ENCODE measurements around the gene NEO1. TPM values are rescaled to one million over a fixed set of nuclear protein-coding genes. Genes with fewer than 3 reads are reported as not detected.

The NEO1 gene
- total RNA-seq, 1 donor from 2014 or later: 5.6 TPM

GRCh38 chr15:73058437-73058836 lies 6.2 kb downstream of the NEO1 start:
- Mint-ChIP-seq H3K9me3 (no peaks in the 10 kb centered on the region), H3K4me3 (no peak overlapping the region), H3K36me3 (ENCODE audit: low read depth) (no peaks in the 10 kb centered on the region), H3K4me1 (ENCODE audit: low read depth) (peaks cover 2% of the 10 kb centered on the region), H3K27me3 (ENCODE audit: insufficient read depth) (peaks cover 24% of the 10 kb centered on the region), H3K27ac (no peak overlapping the region)
- intact Hi-C loops (cut with micrococcal nuclease): loop anchor here (10.0 kb wide), 2 partner anchors 186 to 334 kb away; no protein-coding TSS in a partner anchor
- no peak for DNase-seq (ENCODE audit: low spot score)

- intact Hi-C loops (cut with micrococcal nuclease): no loop called here
- no peak overlapping the region for H3K4me3 Mint-ChIP-seq
These were observed 12.9 kb downstream of the NEO1 start for GRCh38 chr15:73065114-73065513.

GRCh38 chr15:73069109-73069508 lies 16.8 kb downstream of the NEO1 start:
- Mint-ChIP-seq H3K36me3 (ENCODE audit: low read depth) (no peaks in the 10 kb centered on the region), H3K4me1 (ENCODE audit: low read depth) (no peaks in the 10 kb centered on the region), H3K27ac (no peak overlapping the region), H3K4me3 (no peak overlapping the region), H3K27me3 (ENCODE audit: insufficient read depth) (peaks cover 14% of the 10 kb centered on the region), H3K9me3 (no peaks in the 10 kb centered on the region)
- DNase-seq (ENCODE audit: low spot score): no peak
- intact Hi-C loops (cut with micrococcal nuclease): no loop called here

More at GRCh38 chr15:73065114-73065513, 12.9 kb downstream of the NEO1 start:
- H3K4me1 Mint-ChIP-seq (ENCODE audit: low read depth): no peaks in the 10 kb centered on the region
- no peaks in the 10 kb centered on the region for H3K9me3 Mint-ChIP-seq
- DNase-seq (ENCODE audit: low spot score): no peak
- no peak overlapping the region for H3K27ac Mint-ChIP-seq
- peaks cover 28% of the 10 kb centered on the region for H3K27me3 Mint-ChIP-seq (ENCODE audit: insufficient read depth)
- no peaks in the 10 kb centered on the region for H3K36me3 Mint-ChIP-seq (ENCODE audit: low read depth)

GRCh38 chr15:73072894-73073293 lies 20.6 kb downstream of the NEO1 start:
- Mint-ChIP-seq H3K27me3 (ENCODE audit: insufficient read depth) (no peaks in the 10 kb centered on the region), H3K9me3 (no peaks in the 10 kb centered on the region), H3K27ac (no peak overlapping the region), H3K36me3 (ENCODE audit: low read depth) (no peaks in the 10 kb centered on the region), H3K4me1 (ENCODE audit: low read depth) (no peaks in the 10 kb centered on the region), H3K4me3 (no peak overlapping the region)
- intact Hi-C loops (cut with micrococcal nuclease): no loop called here
- no peak for DNase-seq (ENCODE audit: low spot score)

GRCh38 chr15:73074241-73074640 lies 22.0 kb downstream of the NEO1 start:
- no peaks in the 10 kb centered on the region for H3K27me3 Mint-ChIP-seq (ENCODE audit: insufficient read depth)

GRCh38 chr15:73075160-73075859 lies 23.0 kb downstream of the NEO1 start:
- DNase-seq (ENCODE audit: low spot score): no peak
- Mint-ChIP-seq H3K4me3 (no peak overlapping the region), H3K4me1 (ENCODE audit: low read depth) (no peaks in the 10 kb centered on the region), H3K36me3 (ENCODE audit: low read depth) (no peaks in the 10 kb centered on the region), H3K27me3 (ENCODE audit: insufficient read depth) (no peaks in the 10 kb centered on the region), H3K9me3 (no peaks in the 10 kb centered on the region), H3K27ac (no peak overlapping the region)
- intact Hi-C loops (cut with micrococcal nuclease): no loop called here

More at GRCh38 chr15:73074241-73074640, 22.0 kb downstream of the NEO1 start:
- intact Hi-C loops (cut with micrococcal nuclease): no loop called here
- Mint-ChIP-seq H3K36me3 (ENCODE audit: low read depth) (no peaks in the 10 kb centered on the region), H3K9me3 (no peaks in the 10 kb centered on the region), H3K4me3 (no peak overlapping the region), H3K4me1 (ENCODE audit: low read depth) (no peaks in the 10 kb centered on the region), H3K27ac (no peak overlapping the region)
- no peak for DNase-seq (ENCODE audit: low spot score)

GRCh38 chr15:73078291-73078690 lies 26.0 kb downstream of the NEO1 start:
- Mint-ChIP-seq H3K4me3 (no peak overlapping the region), H3K4me1 (ENCODE audit: low read depth) (no peaks in the 10 kb centered on the region), H3K27ac (no peak overlapping the region), H3K9me3 (no peaks in the 10 kb centered on the region), H3K36me3 (ENCODE audit: low read depth) (no peaks in the 10 kb centered on the region), H3K27me3 (ENCODE audit: insufficient read depth) (no peaks in the 10 kb centered on the region)
- intact Hi-C loops (cut with micrococcal nuclease): no loop called here
- DNase-seq (ENCODE audit: low spot score): no peak

GRCh38 chr15:73078722-73079121 lies 26.5 kb downstream of the NEO1 start:
- no peaks in the 10 kb centered on the region for H3K36me3 Mint-ChIP-seq (ENCODE audit: low read depth)
- intact Hi-C loops (cut with micrococcal nuclease): no loop called here
- no peaks in the 10 kb centered on the region for H3K4me1 Mint-ChIP-seq (ENCODE audit: low read depth)
- DNase-seq (ENCODE audit: low spot score): no peak
- H3K9me3 Mint-ChIP-seq: no peaks in the 10 kb centered on the region
- no peak overlapping the region for H3K27ac Mint-ChIP-seq
- no peak overlapping the region for H3K4me3 Mint-ChIP-seq
- no peaks in the 10 kb centered on the region for H3K27me3 Mint-ChIP-seq (ENCODE audit: insufficient read depth)

GRCh38 chr15:73079565-73079964 lies 27.3 kb downstream of the NEO1 start:
- Mint-ChIP-seq H3K27me3 (ENCODE audit: insufficient read depth) (no peaks in the 10 kb centered on the region), H3K9me3 (no peaks in the 10 kb centered on the region), H3K27ac (no peak overlapping the region), H3K4me3 (no peak overlapping the region), H3K36me3 (ENCODE audit: low read depth) (no peaks in the 10 kb centered on the region), H3K4me1 (ENCODE audit: low read depth) (no peaks in the 10 kb centered on the region)
- intact Hi-C loops (cut with micrococcal nuclease): no loop called here
- DNase-seq (ENCODE audit: low spot score): no peak

- H3K4me3 Mint-ChIP-seq: no peak overlapping the region
- no peaks in the 10 kb centered on the region for H3K4me1 Mint-ChIP-seq (ENCODE audit: low read depth)
- H3K9me3 Mint-ChIP-seq: no peaks in the 10 kb centered on the region
- H3K36me3 Mint-ChIP-seq (ENCODE audit: low read depth): no peaks in the 10 kb centered on the region
- intact Hi-C loops (cut with micrococcal nuclease): loop anchor here (1.0 kb wide), 2 partner anchors 297 to 359 kb away; no protein-coding TSS in a partner anchor
- peaks cover 2% of the 10 kb centered on the region for H3K27me3 Mint-ChIP-seq (ENCODE audit: insufficient read depth)
- no peak overlapping the region for H3K27ac Mint-ChIP-seq
- DNase-seq (ENCODE audit: low spot score): no peak
These were observed 29.2 kb downstream of the NEO1 start for GRCh38 chr15:73081321-73081958.

- intact Hi-C loops (cut with micrococcal nuclease): no loop called here
- no peak for DNase-seq (ENCODE audit: low spot score)
- no peak overlapping the region for H3K4me3 Mint-ChIP-seq
- no peak overlapping the region for H3K27ac Mint-ChIP-seq
- peaks cover 6% of the 10 kb centered on the region for H3K27me3 Mint-ChIP-seq (ENCODE audit: insufficient read depth)
- no peaks in the 10 kb centered on the region for H3K4me1 Mint-ChIP-seq (ENCODE audit: low read depth)
- no peaks in the 10 kb centered on the region for H3K36me3 Mint-ChIP-seq (ENCODE audit: low read depth)
- H3K9me3 Mint-ChIP-seq: no peaks in the 10 kb centered on the region
These were observed 30.5 kb downstream of the NEO1 start for GRCh38 chr15:73082812-73083211.

GRCh38 chr15:73087098-73087497 lies 34.8 kb downstream of the NEO1 start:
- no peak for DNase-seq (ENCODE audit: low spot score)
- H3K27ac Mint-ChIP-seq: no peak overlapping the region
- H3K4me1 Mint-ChIP-seq (ENCODE audit: low read depth): no peaks in the 10 kb centered on the region
- no peaks in the 10 kb centered on the region for H3K9me3 Mint-ChIP-seq
- H3K4me3 Mint-ChIP-seq: no peak overlapping the region
- intact Hi-C loops (cut with micrococcal nuclease): no loop called here
- peaks cover 13% of the 10 kb centered on the region for H3K27me3 Mint-ChIP-seq (ENCODE audit: insufficient read depth)
- no peaks in the 10 kb centered on the region for H3K36me3 Mint-ChIP-seq (ENCODE audit: low read depth)

GRCh38 chr15:73105064-73105463 lies 52.8 kb downstream of the NEO1 start:
- H3K4me1 Mint-ChIP-seq (ENCODE audit: low read depth): no peaks in the 10 kb centered on the region
- H3K4me3 Mint-ChIP-seq: no peak overlapping the region
- no peaks in the 10 kb centered on the region for H3K9me3 Mint-ChIP-seq
- intact Hi-C loops (cut with micrococcal nuclease): no loop called here
- peaks cover 2% of the 10 kb centered on the region for H3K27me3 Mint-ChIP-seq (ENCODE audit: insufficient read depth)
- DNase-seq (ENCODE audit: low spot score): no peak
- no peak overlapping the region for H3K27ac Mint-ChIP-seq
- H3K36me3 Mint-ChIP-seq (ENCODE audit: low read depth): no peaks in the 10 kb centered on the region

Measured in activated T-helper 1 cell treated with anti-CD3 and anti-CD28 coated beads, Interleukin-12 subunit alpha, Interleukin-12 subunit beta, Interleukin-2, Interleukin-4 antibody, amounts not matched to agents 30 ng/mL and 10 ng/mL and 1 ng/mL, durations not matched to agents 14 hours and 24 hours and 36 hours (primary cell).